ENCODE measurements around the gene ANP32B.

Gene ANP32B

DNA sequence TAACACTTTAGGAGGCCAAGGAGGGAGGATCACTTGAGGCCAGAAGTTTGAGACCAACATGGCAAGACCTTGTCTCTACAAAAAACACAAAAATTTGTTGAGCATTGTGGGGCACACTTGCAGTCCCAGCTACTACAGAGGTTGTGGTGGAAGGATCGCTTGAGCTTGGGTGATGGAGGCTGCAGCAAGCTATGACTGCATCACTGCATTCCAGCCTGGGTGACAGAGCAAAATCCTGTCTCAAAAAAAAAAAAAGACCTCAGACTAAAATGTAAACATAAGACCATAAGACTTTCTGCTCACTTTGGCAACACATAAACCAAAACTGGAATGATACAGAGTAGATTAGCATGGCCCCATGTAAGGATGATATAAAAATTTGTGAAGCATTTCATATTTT lies 48.8 kb downstream of the ANP32B start:
- Histone ChIP-seq H3K27me3 (ENCODE audit: control insufficient read depth, insufficient read depth, low read length) (no peaks in the 10 kb centered on the region; the same call in 1 of the 2 replicates), H3K9me3 (ENCODE audit: control insufficient read depth, insufficient read depth, low read depth, low read length) (no peaks in the 10 kb centered on the region), H3K4me1 (ENCODE audit: control insufficient read depth, insufficient read depth, low read length) (no peaks in the 10 kb centered on the region), H3K36me3 (ENCODE audit: control insufficient read depth, insufficient read depth, low read length) (no peaks in the 10 kb centered on the region), H3K4me3 (ENCODE audit: low read depth, low read length) (no peak overlapping the region), H3K9ac (ENCODE audit: low read length) (no peak overlapping the region), H3K27ac (ENCODE audit: low read depth, low read length) (no peak overlapping the region)

DNA sequence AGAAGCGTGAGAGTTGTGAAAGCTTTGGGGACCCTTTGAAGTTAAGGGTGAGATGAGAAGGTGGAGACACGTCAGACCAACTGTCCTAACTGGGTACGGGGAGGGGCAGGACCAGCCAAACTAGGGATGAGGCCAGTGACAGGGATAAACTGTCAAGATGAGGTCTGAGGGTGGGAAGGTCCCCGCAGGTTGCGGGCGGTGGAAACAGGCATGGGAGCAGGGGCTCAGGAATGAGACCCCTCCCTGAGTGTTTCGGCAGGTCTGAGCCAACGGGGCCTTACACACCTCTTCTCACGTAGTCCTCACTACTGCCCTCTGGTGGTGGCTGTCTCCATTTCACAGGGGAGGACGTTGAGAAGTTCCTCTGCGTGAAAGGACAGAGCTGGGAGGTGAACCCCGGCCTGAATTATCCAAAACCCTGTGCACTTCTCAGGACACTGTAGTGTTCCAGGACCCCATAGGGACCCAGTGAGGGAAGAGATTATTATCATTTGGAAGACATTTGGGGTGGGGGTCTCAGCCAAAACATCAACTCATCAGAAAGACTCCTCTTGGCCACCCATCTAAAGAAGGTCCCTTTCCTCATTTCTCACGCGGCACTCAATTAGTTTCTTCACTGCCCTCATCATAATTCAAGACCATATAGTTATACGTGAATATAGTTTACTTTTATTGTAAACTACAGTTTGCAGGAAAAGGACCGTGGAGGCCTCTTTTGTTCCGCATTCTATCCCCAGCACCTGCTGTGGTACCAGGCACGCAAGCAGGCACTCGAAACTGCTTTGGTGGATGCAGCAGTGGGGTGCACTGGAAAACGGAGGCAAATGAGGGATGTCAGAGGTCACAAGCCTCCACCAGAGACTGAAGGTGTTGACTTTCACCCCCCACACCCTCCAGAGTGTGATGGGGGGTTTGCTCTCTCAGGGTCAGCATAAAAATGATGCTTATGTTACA lies 51.7 kb downstream of the ANP32B start:
- H3K27me3 ChIP-seq (ENCODE audit: control insufficient read depth, insufficient read depth, low read length), result no peaks in the 10 kb centered on the region; the same call in none of the 2 replicates
- peak overlapping the region; percentile 24; the same call in 1 of the 2 replicates for H3K4me3 ChIP-seq (ENCODE audit: low read depth, low read length)
- H3K9ac ChIP-seq (ENCODE audit: low read length), result no peak overlapping the region
- no peak overlapping the region for H3K27ac ChIP-seq (ENCODE audit: low read depth, low read length)
- no peaks in the 10 kb centered on the region for H3K4me1 ChIP-seq (ENCODE audit: control insufficient read depth, insufficient read depth, low read length)
- no peaks in the 10 kb centered on the region for H3K9me3 ChIP-seq (ENCODE audit: control insufficient read depth, insufficient read depth, low read depth, low read length)
- no peaks in the 10 kb centered on the region for H3K36me3 ChIP-seq (ENCODE audit: control insufficient read depth, insufficient read depth, low read length)

DNA sequence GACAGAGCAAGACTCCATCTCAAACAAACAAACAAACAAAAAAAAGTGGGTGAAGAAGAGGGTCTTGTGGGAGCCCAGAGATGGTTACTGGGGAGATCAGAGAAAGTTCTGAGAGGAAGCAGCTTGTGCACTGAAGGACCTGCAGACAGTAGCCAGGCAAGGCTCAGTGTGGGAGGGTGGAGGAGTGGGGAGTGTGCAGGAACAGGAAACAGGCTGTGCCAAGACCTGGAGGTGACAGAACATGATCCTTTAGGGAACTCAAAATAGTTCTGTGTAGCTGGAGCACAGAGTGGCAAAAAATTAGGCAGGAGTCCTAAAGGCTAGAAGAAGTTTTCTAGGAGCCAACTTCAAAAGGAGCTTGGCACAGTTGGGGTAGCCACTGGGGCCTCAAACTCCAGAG lies 54.2 kb downstream of the ANP32B start:
- Histone ChIP-seq H3K9ac (ENCODE audit: low read length) (no peak overlapping the region), H3K27me3 (ENCODE audit: control insufficient read depth, insufficient read depth, low read length) (no peaks in the 10 kb centered on the region; the same call in none of the 2 replicates), H3K4me3 (ENCODE audit: low read depth, low read length) (no peak overlapping the region), H3K36me3 (ENCODE audit: control insufficient read depth, insufficient read depth, low read length) (no peaks in the 10 kb centered on the region), H3K4me1 (ENCODE audit: control insufficient read depth, insufficient read depth, low read length) (no peaks in the 10 kb centered on the region), H3K27ac (ENCODE audit: low read depth, low read length) (no peak overlapping the region), H3K9me3 (ENCODE audit: control insufficient read depth, insufficient read depth, low read depth, low read length) (no peaks in the 10 kb centered on the region)

DNA sequence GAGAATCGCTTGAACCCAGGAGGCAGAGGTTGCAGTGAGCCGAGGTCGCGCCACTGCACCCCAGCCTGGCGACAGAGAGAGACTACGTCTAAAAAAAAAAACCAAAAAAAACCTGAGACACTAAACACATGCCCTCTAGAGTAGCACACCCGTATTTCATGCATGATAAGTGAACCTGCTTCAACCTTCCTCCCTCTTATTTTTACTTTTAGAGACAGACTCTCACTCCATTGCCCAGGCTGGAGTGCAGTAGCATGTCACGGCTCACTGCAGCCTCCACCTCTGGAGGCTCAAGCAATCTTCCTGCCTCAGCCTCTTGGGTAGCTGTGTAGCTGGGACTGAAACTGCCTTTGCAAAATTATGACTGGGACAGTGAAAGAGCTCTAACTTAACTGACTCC lies 55.8 kb downstream of the ANP32B start:
- no peak overlapping the region for H3K27ac ChIP-seq (ENCODE audit: low read depth, low read length)
- H3K9me3 ChIP-seq (ENCODE audit: control insufficient read depth, insufficient read depth, low read depth, low read length), result no peaks in the 10 kb centered on the region
- H3K4me1 ChIP-seq (ENCODE audit: control insufficient read depth, insufficient read depth, low read length), result no peaks in the 10 kb centered on the region
- no peaks in the 10 kb centered on the region; the same call in none of the 2 replicates for H3K27me3 ChIP-seq (ENCODE audit: control insufficient read depth, insufficient read depth, low read length)
- H3K9ac ChIP-seq (ENCODE audit: low read length), result no peak overlapping the region
- H3K4me3 ChIP-seq (ENCODE audit: low read depth, low read length), result no peak overlapping the region
- H3K36me3 ChIP-seq (ENCODE audit: control insufficient read depth, insufficient read depth, low read length), result no peaks in the 10 kb centered on the region

DNA sequence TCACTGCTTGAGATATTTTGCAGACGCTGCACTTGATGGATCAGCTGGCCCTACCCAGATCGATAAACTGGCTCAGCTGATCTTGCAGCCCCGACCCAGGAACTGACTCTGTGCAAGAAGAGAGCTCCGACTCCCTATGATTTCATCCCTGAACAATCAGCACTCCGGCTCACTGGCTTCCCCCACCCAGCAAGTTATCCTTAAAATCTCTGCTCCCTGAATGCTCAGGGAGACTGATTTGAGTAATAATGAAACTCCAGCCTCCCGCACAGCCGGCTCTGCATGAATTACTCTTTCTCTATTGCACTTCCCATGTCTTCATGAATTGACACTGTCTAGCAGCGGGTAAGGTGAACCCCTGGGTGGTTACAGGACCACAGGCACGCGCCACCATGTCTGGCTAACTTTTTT lies 56.5 kb downstream of the ANP32B start:
- Histone ChIP-seq H3K36me3 (ENCODE audit: control insufficient read depth, insufficient read depth, low read length) (no peaks in the 10 kb centered on the region), H3K9me3 (ENCODE audit: control insufficient read depth, insufficient read depth, low read depth, low read length) (no peaks in the 10 kb centered on the region), H3K27ac (ENCODE audit: low read depth, low read length) (no peak overlapping the region), H3K27me3 (ENCODE audit: control insufficient read depth, insufficient read depth, low read length) (no peaks in the 10 kb centered on the region; the same call in none of the 2 replicates), H3K4me1 (ENCODE audit: control insufficient read depth, insufficient read depth, low read length) (no peaks in the 10 kb centered on the region), H3K4me3 (ENCODE audit: low read depth, low read length) (no peak overlapping the region), H3K9ac (ENCODE audit: low read length) (no peak overlapping the region)

DNA sequence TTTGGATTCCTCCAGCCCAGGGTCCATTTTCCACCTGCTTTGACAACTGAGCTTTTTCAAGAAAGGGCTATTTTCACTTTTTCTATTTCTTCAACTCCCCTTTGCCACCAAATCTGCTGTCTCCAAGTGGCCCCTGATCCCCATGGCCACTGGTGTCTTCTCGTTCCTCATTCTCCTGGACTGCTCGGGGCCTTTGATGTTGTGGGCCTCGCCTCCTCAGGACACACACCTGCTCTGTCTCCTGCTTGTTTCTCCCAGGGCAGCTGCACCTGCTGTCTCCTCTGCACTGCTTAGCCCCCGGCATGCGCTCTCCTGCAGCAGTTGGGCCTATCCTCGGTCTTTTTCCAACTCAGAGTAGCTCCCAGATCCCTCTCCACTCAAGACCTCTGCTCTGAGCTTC lies 57.1 kb downstream of the ANP32B start:
- H3K27me3 ChIP-seq (ENCODE audit: control insufficient read depth, insufficient read depth, low read length), result no peaks in the 10 kb centered on the region; the same call in none of the 2 replicates
- no peak overlapping the region for H3K4me3 ChIP-seq (ENCODE audit: low read depth, low read length)
- H3K36me3 ChIP-seq (ENCODE audit: control insufficient read depth, insufficient read depth, low read length), result no peaks in the 10 kb centered on the region
- H3K9me3 ChIP-seq (ENCODE audit: control insufficient read depth, insufficient read depth, low read depth, low read length), result no peaks in the 10 kb centered on the region
- no peak overlapping the region for H3K27ac ChIP-seq (ENCODE audit: low read depth, low read length)
- H3K9ac ChIP-seq (ENCODE audit: low read length), result no peak overlapping the region
- no peaks in the 10 kb centered on the region for H3K4me1 ChIP-seq (ENCODE audit: control insufficient read depth, insufficient read depth, low read length)

DNA sequence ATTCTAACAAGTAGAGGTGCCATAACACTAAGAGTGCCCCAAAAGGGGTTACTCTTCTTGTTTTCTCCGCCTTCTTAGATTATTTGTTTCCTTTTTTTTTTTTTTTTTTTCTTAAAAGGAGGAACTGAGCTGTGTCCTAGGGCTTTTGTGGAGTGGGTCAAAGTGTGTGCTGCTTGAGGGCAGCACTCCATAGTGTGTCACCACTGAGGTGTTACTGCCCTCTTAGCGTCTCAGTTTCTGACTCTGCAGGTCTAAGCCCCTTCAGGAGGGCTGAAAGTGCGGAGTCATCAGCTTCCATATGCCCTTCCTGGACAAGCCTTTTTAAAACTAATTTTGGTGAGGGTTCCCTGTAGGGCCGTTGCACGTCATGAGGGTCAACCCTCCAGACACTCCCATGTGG lies 60.8 kb downstream of the ANP32B start:
- no peak overlapping the region for H3K27ac ChIP-seq (ENCODE audit: low read depth, low read length)
- H3K27me3 ChIP-seq (ENCODE audit: control insufficient read depth, insufficient read depth, low read length), result no peaks in the 10 kb centered on the region; the same call in 1 of the 2 replicates
- H3K4me3 ChIP-seq (ENCODE audit: low read depth, low read length), result no peak overlapping the region
- no peaks in the 10 kb centered on the region for H3K36me3 ChIP-seq (ENCODE audit: control insufficient read depth, insufficient read depth, low read length)
- no peaks in the 10 kb centered on the region for H3K4me1 ChIP-seq (ENCODE audit: control insufficient read depth, insufficient read depth, low read length)
- H3K9me3 ChIP-seq (ENCODE audit: control insufficient read depth, insufficient read depth, low read depth, low read length), result no peaks in the 10 kb centered on the region
- H3K9ac ChIP-seq (ENCODE audit: low read length), result no peak overlapping the region

DNA sequence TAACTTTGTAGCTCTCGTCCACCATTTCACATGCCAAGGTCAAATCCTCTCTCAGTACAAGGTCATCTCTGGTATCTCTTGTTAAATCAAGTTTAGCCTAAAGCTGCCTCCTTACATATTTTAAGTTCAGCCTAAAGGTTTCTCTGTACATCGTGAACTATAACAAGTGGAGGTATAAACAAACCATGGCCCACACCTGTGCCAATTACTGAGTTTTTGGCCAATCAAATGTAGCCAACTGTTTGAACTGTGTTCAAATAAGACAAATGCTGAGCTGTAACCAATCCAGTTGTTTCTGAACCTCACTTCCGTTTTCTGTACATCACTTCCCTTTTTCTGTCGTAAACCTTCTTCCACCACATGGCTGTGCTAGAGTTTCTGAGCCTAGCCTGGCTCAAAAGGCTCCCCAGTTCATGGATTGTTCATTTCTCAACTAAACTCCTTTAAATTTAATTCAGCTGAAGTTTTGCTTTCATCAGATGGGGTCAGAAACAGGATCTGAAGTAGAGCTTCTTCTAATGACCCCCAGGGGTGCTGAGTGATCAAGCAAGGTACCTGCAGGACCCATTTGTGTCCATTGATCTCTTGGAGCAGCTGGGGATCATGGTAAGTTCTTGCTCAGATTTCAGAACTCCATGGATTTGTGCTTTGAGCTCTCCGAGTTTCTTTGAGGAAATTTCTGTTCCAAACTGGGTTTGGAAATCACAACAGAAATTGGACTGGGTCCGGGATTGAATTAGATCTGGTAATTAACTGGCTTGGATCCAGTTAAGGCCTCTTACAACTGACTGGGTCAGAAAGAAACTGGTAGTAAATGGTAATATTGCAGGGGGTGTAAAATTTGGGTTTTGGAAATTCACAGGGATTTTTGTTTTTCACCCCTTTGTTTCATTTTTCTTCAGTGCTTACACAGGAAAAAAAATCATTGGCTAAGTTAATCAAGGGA lies 62.4 kb downstream of the ANP32B start:
- Histone ChIP-seq H3K27me3 (ENCODE audit: control insufficient read depth, insufficient read depth, low read length) (no peaks in the 10 kb centered on the region), H3K4me1 (ENCODE audit: control insufficient read depth, insufficient read depth, low read length) (no peaks in the 10 kb centered on the region), H3K36me3 (ENCODE audit: control insufficient read depth, insufficient read depth, low read length) (no peaks in the 10 kb centered on the region), H3K9me3 (ENCODE audit: control insufficient read depth, insufficient read depth, low read depth, low read length) (no peaks in the 10 kb centered on the region), H3K9ac (ENCODE audit: low read length) (no peak overlapping the region), H3K27ac (ENCODE audit: low read depth, low read length) (no peak overlapping the region), H3K4me3 (ENCODE audit: low read depth, low read length) (no peak overlapping the region)

DNA sequence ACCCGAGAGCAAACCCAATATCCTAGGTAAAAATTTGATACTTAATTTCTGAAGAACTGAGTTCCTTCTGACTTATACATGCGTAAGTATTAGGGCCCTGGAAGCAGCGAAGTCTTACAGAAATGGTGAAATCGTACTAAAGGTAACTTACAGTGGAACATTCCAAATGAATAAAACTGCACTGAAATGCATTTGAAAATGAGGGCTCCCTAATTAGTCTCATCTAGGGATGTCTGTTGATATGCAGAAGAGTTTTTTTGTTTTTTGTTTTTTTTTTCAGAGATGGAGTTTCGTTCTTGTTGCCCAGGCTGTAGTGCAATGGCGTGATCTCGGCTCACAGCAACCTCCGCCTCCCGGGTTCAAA lies 63.0 kb downstream of the ANP32B start:
- H3K4me1 ChIP-seq (ENCODE audit: control insufficient read depth, insufficient read depth, low read length), result no peaks in the 10 kb centered on the region
- no peak overlapping the region for H3K9ac ChIP-seq (ENCODE audit: low read length)
- H3K4me3 ChIP-seq (ENCODE audit: low read depth, low read length), result no peak overlapping the region
- H3K27me3 ChIP-seq (ENCODE audit: control insufficient read depth, insufficient read depth, low read length), result no peaks in the 10 kb centered on the region
- H3K27ac ChIP-seq (ENCODE audit: low read depth, low read length), result no peak overlapping the region
- H3K36me3 ChIP-seq (ENCODE audit: control insufficient read depth, insufficient read depth, low read length), result no peaks in the 10 kb centered on the region
- H3K9me3 ChIP-seq (ENCODE audit: control insufficient read depth, insufficient read depth, low read depth, low read length), result no peaks in the 10 kb centered on the region

DNA sequence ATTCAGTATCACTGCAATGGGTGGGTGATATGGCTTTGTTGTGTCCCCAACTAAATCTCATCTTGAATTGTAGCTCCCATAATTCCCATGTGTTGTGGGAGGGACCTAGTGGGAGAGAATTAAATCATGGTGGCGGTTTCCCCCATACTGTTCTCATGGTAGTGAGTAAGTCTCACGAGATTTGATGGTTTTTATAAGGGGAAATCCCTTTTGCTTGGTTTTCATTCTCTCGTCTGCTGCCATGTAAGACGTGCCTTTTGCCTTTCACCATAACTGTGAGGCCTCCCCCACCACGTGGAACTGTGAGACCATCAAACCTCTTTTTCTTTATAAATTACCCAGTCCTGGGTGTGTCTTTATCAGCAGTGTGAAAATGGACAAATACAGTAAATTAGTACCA lies 63.9 kb downstream of the ANP32B start:
- Histone ChIP-seq H3K4me1 (ENCODE audit: control insufficient read depth, insufficient read depth, low read length) (no peaks in the 10 kb centered on the region), H3K27me3 (ENCODE audit: control insufficient read depth, insufficient read depth, low read length) (no peaks in the 10 kb centered on the region), H3K9ac (ENCODE audit: low read length) (no peak overlapping the region), H3K9me3 (ENCODE audit: control insufficient read depth, insufficient read depth, low read depth, low read length) (no peaks in the 10 kb centered on the region), H3K27ac (ENCODE audit: low read depth, low read length) (no peak overlapping the region), H3K4me3 (ENCODE audit: low read depth, low read length) (no peak overlapping the region), H3K36me3 (ENCODE audit: control insufficient read depth, insufficient read depth, low read length) (no peaks in the 10 kb centered on the region)
